Measurements from ENCODE around the gene PSMD9.

Gene PSMD9

GRCh38 chr12:121957861-121958515 is 69.4 kb downstream of the PSMD9 start:
- DNase-seq: peak; percentile 37

GRCh38 chr12:121958541-121959240 is 70.1 kb downstream of the PSMD9 start:
- DNase-seq: peak; percentile 78

GRCh38 chr12:121960541-121960940 is 72.0 kb downstream of the PSMD9 start:
- no peak for DNase-seq

- DNase-seq: no peak
These were observed 72.7 kb downstream of the PSMD9 start for GRCh38 chr12:121961195-121961879.

- no peak for DNase-seq
These were observed 74.9 kb downstream of the PSMD9 start for GRCh38 chr12:121963341-121964018.

GRCh38 chr12:121964813-121965643 is 76.4 kb downstream of the PSMD9 start:
- no peak for DNase-seq

- DNase-seq: no peak
These were observed 78.4 kb downstream of the PSMD9 start for GRCh38 chr12:121966959-121967358.
